ENCODE measurements around the gene WNT4. TPM values are rescaled to one million over a fixed set of nuclear protein-coding genes. Genes with fewer than 3 reads are reported as not detected.

The WNT4 gene
- total and polyA plus RNA-seq, 2 of the 8 experiments (the other 6 are each of a cell fraction or from before 2014, with no cell fraction given), result 1.3 to 6.6 TPM

DNA sequence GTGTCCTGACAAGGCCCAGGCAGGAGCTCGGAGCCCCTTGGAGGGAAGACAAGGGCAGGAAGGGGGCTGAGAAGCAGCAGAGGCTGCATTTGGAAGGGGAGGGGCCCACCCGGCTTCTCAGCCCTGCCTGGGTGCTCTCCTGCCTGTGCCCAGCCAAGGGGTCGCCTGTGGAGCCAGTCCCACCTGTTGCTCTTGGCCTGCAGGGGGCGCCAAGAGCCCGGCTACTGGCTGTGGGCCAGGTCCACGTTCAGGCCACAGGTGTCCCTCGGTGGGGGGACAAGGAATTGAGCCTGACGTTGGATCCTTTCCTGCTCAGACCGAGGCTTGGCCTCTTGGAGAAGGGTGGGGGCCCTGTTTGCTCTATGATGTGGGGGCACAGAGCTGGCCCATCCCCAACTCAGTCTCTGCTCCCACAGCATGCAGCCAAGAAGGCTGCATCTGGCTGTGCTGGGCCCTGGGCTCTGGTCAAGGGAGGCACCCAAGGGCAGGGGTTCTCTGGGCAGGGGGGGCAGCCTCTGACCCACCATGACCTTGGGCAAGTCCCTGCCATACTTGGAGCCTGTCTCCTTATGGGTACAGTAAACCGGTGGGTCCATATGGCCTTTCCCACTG, 10.9 kb downstream of the WNT4 start (continued):
- TF ChIP-seq, protein P1, sequence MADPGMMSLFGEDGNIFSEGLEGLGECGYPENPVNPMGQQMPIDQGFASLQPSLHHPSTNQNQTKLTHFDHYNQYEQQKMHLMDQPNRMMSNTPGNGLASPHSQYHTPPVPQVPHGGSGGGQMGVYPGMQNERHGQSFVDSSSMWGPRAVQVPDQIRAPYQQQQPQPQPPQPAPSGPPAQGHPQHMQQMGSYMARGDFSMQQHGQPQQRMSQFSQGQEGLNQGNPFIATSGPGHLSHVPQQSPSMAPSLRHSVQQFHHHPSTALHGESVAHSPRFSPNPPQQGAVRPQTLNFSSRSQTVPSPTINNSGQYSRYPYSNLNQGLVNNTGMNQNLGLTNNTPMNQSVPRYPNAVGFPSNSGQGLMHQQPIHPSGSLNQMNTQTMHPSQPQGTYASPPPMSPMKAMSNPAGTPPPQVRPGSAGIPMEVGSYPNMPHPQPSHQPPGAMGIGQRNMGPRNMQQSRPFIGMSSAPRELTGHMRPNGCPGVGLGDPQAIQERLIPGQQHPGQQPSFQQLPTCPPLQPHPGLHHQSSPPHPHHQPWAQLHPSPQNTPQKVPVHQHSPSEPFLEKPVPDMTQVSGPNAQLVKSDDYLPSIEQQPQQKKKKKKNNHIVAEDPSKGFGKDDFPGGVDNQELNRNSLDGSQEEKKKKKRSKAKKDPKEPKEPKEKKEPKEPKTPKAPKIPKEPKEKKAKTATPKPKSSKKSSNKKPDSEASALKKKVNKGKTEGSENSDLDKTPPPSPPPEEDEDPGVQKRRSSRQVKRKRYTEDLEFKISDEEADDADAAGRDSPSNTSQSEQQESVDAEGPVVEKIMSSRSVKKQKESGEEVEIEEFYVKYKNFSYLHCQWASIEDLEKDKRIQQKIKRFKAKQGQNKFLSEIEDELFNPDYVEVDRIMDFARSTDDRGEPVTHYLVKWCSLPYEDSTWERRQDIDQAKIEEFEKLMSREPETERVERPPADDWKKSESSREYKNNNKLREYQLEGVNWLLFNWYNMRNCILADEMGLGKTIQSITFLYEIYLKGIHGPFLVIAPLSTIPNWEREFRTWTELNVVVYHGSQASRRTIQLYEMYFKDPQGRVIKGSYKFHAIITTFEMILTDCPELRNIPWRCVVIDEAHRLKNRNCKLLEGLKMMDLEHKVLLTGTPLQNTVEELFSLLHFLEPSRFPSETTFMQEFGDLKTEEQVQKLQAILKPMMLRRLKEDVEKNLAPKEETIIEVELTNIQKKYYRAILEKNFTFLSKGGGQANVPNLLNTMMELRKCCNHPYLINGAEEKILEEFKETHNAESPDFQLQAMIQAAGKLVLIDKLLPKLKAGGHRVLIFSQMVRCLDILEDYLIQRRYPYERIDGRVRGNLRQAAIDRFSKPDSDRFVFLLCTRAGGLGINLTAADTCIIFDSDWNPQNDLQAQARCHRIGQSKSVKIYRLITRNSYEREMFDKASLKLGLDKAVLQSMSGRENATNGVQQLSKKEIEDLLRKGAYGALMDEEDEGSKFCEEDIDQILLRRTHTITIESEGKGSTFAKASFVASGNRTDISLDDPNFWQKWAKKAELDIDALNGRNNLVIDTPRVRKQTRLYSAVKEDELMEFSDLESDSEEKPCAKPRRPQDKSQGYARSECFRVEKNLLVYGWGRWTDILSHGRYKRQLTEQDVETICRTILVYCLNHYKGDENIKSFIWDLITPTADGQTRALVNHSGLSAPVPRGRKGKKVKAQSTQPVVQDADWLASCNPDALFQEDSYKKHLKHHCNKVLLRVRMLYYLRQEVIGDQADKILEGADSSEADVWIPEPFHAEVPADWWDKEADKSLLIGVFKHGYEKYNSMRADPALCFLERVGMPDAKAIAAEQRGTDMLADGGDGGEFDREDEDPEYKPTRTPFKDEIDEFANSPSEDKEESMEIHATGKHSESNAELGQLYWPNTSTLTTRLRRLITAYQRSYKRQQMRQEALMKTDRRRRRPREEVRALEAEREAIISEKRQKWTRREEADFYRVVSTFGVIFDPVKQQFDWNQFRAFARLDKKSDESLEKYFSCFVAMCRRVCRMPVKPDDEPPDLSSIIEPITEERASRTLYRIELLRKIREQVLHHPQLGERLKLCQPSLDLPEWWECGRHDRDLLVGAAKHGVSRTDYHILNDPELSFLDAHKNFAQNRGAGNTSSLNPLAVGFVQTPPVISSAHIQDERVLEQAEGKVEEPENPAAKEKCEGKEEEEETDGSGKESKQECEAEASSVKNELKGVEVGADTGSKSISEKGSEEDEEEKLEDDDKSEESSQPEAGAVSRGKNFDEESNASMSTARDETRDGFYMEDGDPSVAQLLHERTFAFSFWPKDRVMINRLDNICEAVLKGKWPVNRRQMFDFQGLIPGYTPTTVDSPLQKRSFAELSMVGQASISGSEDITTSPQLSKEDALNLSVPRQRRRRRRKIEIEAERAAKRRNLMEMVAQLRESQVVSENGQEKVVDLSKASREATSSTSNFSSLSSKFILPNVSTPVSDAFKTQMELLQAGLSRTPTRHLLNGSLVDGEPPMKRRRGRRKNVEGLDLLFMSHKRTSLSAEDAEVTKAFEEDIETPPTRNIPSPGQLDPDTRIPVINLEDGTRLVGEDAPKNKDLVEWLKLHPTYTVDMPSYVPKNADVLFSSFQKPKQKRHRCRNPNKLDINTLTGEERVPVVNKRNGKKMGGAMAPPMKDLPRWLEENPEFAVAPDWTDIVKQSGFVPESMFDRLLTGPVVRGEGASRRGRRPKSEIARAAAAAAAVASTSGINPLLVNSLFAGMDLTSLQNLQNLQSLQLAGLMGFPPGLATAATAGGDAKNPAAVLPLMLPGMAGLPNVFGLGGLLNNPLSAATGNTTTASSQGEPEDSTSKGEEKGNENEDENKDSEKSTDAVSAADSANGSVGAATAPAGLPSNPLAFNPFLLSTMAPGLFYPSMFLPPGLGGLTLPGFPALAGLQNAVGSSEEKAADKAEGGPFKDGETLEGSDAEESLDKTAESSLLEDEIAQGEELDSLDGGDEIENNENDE (IDR thresholded peaks at IDR 0.05; ENCODE audit: insufficient replicate concordance, low read length), result no peak
- TF ChIP-seq CBX8 (IDR thresholded peaks at IDR 0.05; ENCODE audit: borderline replicate concordance, low read depth, low read length) (no peak), RAD21 (IDR thresholded peaks at IDR 0.05 in 1 of 2, conservative IDR thresholded peaks at IDR 0.05 in 1 of 2; ENCODE audit: low read depth in 2 of 2, low read length in 2 of 2) (peak; percentile 98 to 100), YY1 (IDR thresholded peaks at IDR 0.05; ENCODE audit: low read depth, low read length) (0 out of 2 replicates have a peak, but pooled peaks have one; percentile 54), GABPA (IDR thresholded peaks at IDR 0.05; ENCODE audit: borderline replicate concordance, insufficient read depth, low read length) (peak; percentile 54; the same call in 1 of the 2 replicates), SIN3A (conservative IDR thresholded peaks at IDR 0.05 in 1 of 2, IDR thresholded peaks at IDR 0.05 in 1 of 2; ENCODE audit: low read depth in 1 of 2, low read length in 2 of 2) (0 out of 4 replicates have a peak, but pooled peaks of 1 of the 2 experiments have one; percentile 28)
